ENCODE results near the gene EVC. TPM values are rescaled to one million over a fixed set of nuclear protein-coding genes. Genes with fewer than 3 reads are reported as not detected.

The EVC gene
- total RNA-seq, 1 experiment from 2014 or later, result 29.0 TPM

DNA sequence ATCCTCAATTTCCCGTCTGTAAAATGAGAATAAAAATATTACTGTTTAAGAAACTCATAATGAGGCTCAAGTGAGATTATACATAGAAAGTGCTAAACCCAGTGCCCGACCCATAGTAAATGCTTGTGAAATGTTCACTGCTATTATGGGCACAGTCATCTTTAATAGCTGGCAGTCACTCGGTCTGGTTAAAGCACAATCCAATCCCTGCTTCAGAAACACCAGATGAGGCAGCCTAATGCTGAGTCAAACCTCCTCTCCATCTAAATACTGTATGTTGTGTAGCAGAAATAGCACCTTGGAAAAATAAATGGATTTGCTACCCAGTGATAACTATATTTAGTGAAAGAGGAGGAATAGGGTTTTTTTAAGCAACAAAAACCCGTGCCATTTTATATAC lies 17.1 kb upstream of the EVC start:
- Mint-ChIP-seq H3K36me3 (ENCODE audit: insufficient read depth, unreplicated experiment) (peaks cover 31% of the 10 kb centered on the region), H3K4me1 (ENCODE audit: insufficient read depth, unreplicated experiment) (no peaks in the 10 kb centered on the region), H3K27me3 (ENCODE audit: insufficient read depth, unreplicated experiment) (no peaks in the 10 kb centered on the region), H3K4me3 (ENCODE audit: unreplicated experiment) (no peak overlapping the region), H3K27ac (ENCODE audit: low read depth, unreplicated experiment) (no peak overlapping the region), H3K9me3 (ENCODE audit: unreplicated experiment) (no peaks in the 10 kb centered on the region)
- ChIA-PET POLR2A (no interaction called here), CTCF (no interaction called here)
- DNase-seq (ENCODE audit: unreplicated experiment), result no peak
- BruUV-seq (replicated peaks), result no TSS peak
- intact Hi-C loops (cut with micrococcal nuclease), result no loop called here
- no peak for TF ChIP-seq CTCF (IDR thresholded peaks at IDR 0.05; ENCODE audit: unreplicated experiment)

- ChIA-PET POLR2A (no interaction called here), CTCF (no interaction called here)
- no peak for TF ChIP-seq CTCF (IDR thresholded peaks at IDR 0.05; ENCODE audit: unreplicated experiment)
- Mint-ChIP-seq H3K36me3 (ENCODE audit: insufficient read depth, unreplicated experiment) (peaks cover 25% of the 10 kb centered on the region), H3K4me1 (ENCODE audit: insufficient read depth, unreplicated experiment) (no peaks in the 10 kb centered on the region), H3K27me3 (ENCODE audit: insufficient read depth, unreplicated experiment) (no peaks in the 10 kb centered on the region), H3K9me3 (ENCODE audit: unreplicated experiment) (no peaks in the 10 kb centered on the region), H3K4me3 (ENCODE audit: unreplicated experiment) (no peak overlapping the region), H3K27ac (ENCODE audit: low read depth, unreplicated experiment) (no peak overlapping the region)
- DNase-seq (ENCODE audit: unreplicated experiment), result no peak
- intact Hi-C loops (cut with micrococcal nuclease), result no loop called here
- BruUV-seq (replicated peaks), result no TSS peak
Observed at GRCh38 chr4:5696341-5696740, 14.7 kb upstream of the EVC start.

GRCh38 chr4:5700459-5700858 lies 10.5 kb upstream of the EVC start:
- Mint-ChIP-seq H3K4me1 (ENCODE audit: insufficient read depth, unreplicated experiment) (no peaks in the 10 kb centered on the region), H3K27me3 (ENCODE audit: insufficient read depth, unreplicated experiment) (no peaks in the 10 kb centered on the region), H3K9me3 (ENCODE audit: unreplicated experiment) (no peaks in the 10 kb centered on the region), H3K27ac (ENCODE audit: low read depth, unreplicated experiment) (no peak overlapping the region), H3K4me3 (ENCODE audit: unreplicated experiment) (no peak overlapping the region), H3K36me3 (ENCODE audit: insufficient read depth, unreplicated experiment) (peaks cover 14% of the 10 kb centered on the region)
- no TSS peak for BruUV-seq (replicated peaks)
- CTCF ChIA-PET, result interaction anchor here (0.5 kb wide), 1 partner anchor 13 kb away, joined by 3 read pairs; no protein-coding TSS in a partner anchor
- no peak for TF ChIP-seq CTCF (IDR thresholded peaks at IDR 0.05; ENCODE audit: unreplicated experiment)
- intact Hi-C loops (cut with micrococcal nuclease), result no loop called here
- no peak for DNase-seq (ENCODE audit: unreplicated experiment)
- POLR2A ChIA-PET, result no interaction called here

GRCh38 chr4:5701971-5702370 lies 9.0 kb upstream of the EVC start:
- no peaks in the 10 kb centered on the region for H3K36me3 Mint-ChIP-seq (ENCODE audit: insufficient read depth, unreplicated experiment)
- peaks cover 8% of the 10 kb centered on the region for H3K4me1 Mint-ChIP-seq (ENCODE audit: insufficient read depth, unreplicated experiment)
- intact Hi-C loops (cut with micrococcal nuclease), result no loop called here
- CTCF ChIA-PET, result interaction anchor here (0.7 kb wide), 1 partner anchor 112 kb away, joined by 3 read pairs; no protein-coding TSS in a partner anchor
- no peak for DNase-seq (ENCODE audit: unreplicated experiment)
- no peak overlapping the region for H3K4me3 Mint-ChIP-seq (ENCODE audit: unreplicated experiment)
- BruUV-seq (replicated peaks), result no TSS peak
- H3K27ac Mint-ChIP-seq (ENCODE audit: low read depth, unreplicated experiment), result no peak overlapping the region
- no peak for TF ChIP-seq CTCF (IDR thresholded peaks at IDR 0.05; ENCODE audit: unreplicated experiment)
- H3K27me3 Mint-ChIP-seq (ENCODE audit: insufficient read depth, unreplicated experiment), result no peaks in the 10 kb centered on the region
- POLR2A ChIA-PET, result no interaction called here
- no peaks in the 10 kb centered on the region for H3K9me3 Mint-ChIP-seq (ENCODE audit: unreplicated experiment)
